ENCODE measurements around the gene EFCAB8.

GRCh38 chr20:32902456-32903420 is 44.0 kb downstream of the EFCAB8 start:
- TF ChIP-seq CTCF (IDR thresholded peaks at IDR 0.05) (peak in 2 of 3 donors; percentile 14 to 32), POLR2A (IDR thresholded peaks at IDR 0.05) (no peak)

Measured in ovary (tissue), 3 donors.